ENCODE results near the gene RING1.

Gene RING1

DNA sequence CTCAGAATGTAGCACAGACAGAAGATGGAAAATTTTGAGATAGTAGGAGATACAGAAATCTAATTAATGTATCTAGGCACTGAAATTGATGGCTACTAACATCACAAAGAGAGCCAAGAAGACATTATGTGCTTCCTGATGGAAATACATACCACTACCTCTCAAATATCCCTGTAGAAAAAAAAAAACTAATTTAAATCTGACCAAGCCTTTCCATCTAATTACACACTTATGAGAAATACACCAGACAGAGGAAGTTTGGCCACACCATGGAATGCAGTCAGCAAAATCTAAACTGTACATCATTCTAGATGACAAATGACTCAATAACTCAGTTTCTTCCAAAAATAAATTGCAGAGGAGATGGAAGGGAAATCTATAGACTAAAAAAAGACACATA is 44.5 kb downstream of the RING1 start:
- H2AFZ ChIP-seq (ENCODE audit: low read length), result no peak overlapping the region
- H3K79me2 ChIP-seq (ENCODE audit: insufficient read depth, low read length), result no peaks in the 10 kb centered on the region
- H3F3A ChIP-seq (ENCODE audit: insufficient read depth, low read length), result no peaks in the 10 kb centered on the region
- H3K4me3 ChIP-seq (ENCODE audit: low read depth, low read length, poor library complexity, severe bottlenecking), result no peak overlapping the region
- H3K9ac ChIP-seq (ENCODE audit: low read length), result no peak overlapping the region
- no peaks in the 10 kb centered on the region for H3K27me3 ChIP-seq (ENCODE audit: insufficient read depth, low read length)
- no peaks in the 10 kb centered on the region for H3K9me3 ChIP-seq (ENCODE audit: low read length)
- H3K4me1 ChIP-seq (ENCODE audit: insufficient read depth, low read length, severe bottlenecking), result peaks cover 24% of the 10 kb centered on the region
- H3K27ac ChIP-seq (ENCODE audit: low read depth, low read length, poor library complexity, severe bottlenecking), result no peak overlapping the region
- H3K4me2 ChIP-seq (ENCODE audit: low read length), result no peak overlapping the region
- H3K36me3 ChIP-seq (ENCODE audit: insufficient read depth, low read length), result peaks cover 20% of the 10 kb centered on the region
- no peaks in the 10 kb centered on the region for H3K9me2 ChIP-seq (ENCODE audit: low read depth, low read length)
- no peaks in the 10 kb centered on the region for H4K20me1 ChIP-seq (ENCODE audit: insufficient read depth, low read length)
- no peak for TF ChIP-seq EZH2 (IDR thresholded peaks at IDR 0.05; ENCODE audit: borderline replicate concordance, low read length)
- TF ChIP-seq, protein P1, sequence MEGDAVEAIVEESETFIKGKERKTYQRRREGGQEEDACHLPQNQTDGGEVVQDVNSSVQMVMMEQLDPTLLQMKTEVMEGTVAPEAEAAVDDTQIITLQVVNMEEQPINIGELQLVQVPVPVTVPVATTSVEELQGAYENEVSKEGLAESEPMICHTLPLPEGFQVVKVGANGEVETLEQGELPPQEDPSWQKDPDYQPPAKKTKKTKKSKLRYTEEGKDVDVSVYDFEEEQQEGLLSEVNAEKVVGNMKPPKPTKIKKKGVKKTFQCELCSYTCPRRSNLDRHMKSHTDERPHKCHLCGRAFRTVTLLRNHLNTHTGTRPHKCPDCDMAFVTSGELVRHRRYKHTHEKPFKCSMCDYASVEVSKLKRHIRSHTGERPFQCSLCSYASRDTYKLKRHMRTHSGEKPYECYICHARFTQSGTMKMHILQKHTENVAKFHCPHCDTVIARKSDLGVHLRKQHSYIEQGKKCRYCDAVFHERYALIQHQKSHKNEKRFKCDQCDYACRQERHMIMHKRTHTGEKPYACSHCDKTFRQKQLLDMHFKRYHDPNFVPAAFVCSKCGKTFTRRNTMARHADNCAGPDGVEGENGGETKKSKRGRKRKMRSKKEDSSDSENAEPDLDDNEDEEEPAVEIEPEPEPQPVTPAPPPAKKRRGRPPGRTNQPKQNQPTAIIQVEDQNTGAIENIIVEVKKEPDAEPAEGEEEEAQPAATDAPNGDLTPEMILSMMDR (IDR thresholded peaks at IDR 0.05; ENCODE audit: low read length), result no peak

DNA sequence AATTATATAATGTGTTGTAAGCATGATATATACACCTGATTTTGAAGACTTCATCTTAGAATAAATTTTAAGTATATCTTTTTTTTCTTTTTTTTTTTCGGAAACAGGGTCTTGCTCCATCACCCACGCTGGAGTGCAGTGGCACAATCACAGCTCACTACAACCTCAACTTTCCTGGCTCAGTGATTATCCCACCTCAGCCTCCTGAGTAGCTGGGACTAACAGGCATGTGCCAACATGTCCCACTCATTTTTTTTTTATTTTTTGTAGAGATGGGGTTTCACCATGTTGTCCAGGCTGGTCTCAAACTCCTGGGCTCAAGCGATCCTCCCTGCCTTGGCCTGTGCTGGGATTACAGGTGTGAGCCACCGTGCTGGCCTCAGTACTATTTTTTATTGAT is 46.3 kb downstream of the RING1 start:
- no peaks in the 10 kb centered on the region for H3K79me2 ChIP-seq (ENCODE audit: insufficient read depth, low read length)
- H3K4me2 ChIP-seq (ENCODE audit: low read length), result no peak overlapping the region
- H3K9me3 ChIP-seq (ENCODE audit: low read length), result no peaks in the 10 kb centered on the region
- H3K27me3 ChIP-seq (ENCODE audit: insufficient read depth, low read length), result no peaks in the 10 kb centered on the region
- TF ChIP-seq, protein P1 (IDR thresholded peaks at IDR 0.05; ENCODE audit: low read length), result no peak
- TF ChIP-seq EZH2 (IDR thresholded peaks at IDR 0.05; ENCODE audit: borderline replicate concordance, low read length), result no peak
- no peak overlapping the region for H3K4me3 ChIP-seq (ENCODE audit: low read depth, low read length, poor library complexity, severe bottlenecking)
- H4K20me1 ChIP-seq (ENCODE audit: insufficient read depth, low read length), result no peaks in the 10 kb centered on the region
- H3K4me1 ChIP-seq (ENCODE audit: insufficient read depth, low read length, severe bottlenecking), result peaks cover 11% of the 10 kb centered on the region
- no peaks in the 10 kb centered on the region for H3F3A ChIP-seq (ENCODE audit: insufficient read depth, low read length)
- H3K36me3 ChIP-seq (ENCODE audit: insufficient read depth, low read length), result peaks cover 37% of the 10 kb centered on the region
- no peak overlapping the region for H3K27ac ChIP-seq (ENCODE audit: low read depth, low read length, poor library complexity, severe bottlenecking)
- H3K9ac ChIP-seq (ENCODE audit: low read length), result no peak overlapping the region
- no peaks in the 10 kb centered on the region for H3K9me2 ChIP-seq (ENCODE audit: low read depth, low read length)
- H2AFZ ChIP-seq (ENCODE audit: low read length), result no peak overlapping the region

DNA sequence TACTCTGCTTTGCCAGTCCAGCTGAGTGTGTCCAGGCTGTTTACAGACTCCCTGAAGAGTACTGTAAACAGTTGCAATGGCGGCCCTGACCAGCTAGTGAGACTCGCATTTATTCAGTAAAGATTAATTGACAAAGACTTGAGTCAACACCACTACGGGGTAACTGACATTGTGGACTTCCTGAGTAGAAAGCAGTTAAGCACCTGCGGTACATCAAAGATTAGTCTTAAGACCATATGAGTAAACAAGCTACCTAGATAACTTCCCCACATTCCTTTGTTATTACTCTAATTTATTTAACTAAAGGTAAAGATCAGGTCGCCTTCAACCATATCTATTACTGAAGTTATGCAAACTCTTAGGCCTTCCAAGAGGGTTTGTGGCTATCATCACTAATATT is 50.7 kb downstream of the RING1 start:
- Histone ChIP-seq H3K36me3 (ENCODE audit: insufficient read depth, low read length) (peaks cover 64% of the 10 kb centered on the region), H3K27me3 (ENCODE audit: insufficient read depth, low read length) (no peaks in the 10 kb centered on the region), H3K9me3 (ENCODE audit: low read length) (no peaks in the 10 kb centered on the region), H3K9me2 (ENCODE audit: low read depth, low read length) (no peaks in the 10 kb centered on the region), H3K9ac (ENCODE audit: low read length) (no peak overlapping the region), H3F3A (ENCODE audit: insufficient read depth, low read length) (no peaks in the 10 kb centered on the region), H2AFZ (ENCODE audit: low read length) (no peak overlapping the region), H3K27ac (ENCODE audit: low read depth, low read length, poor library complexity, severe bottlenecking) (no peak overlapping the region), H4K20me1 (ENCODE audit: insufficient read depth, low read length) (no peaks in the 10 kb centered on the region), H3K79me2 (ENCODE audit: insufficient read depth, low read length) (no peaks in the 10 kb centered on the region), H3K4me3 (ENCODE audit: low read depth, low read length, poor library complexity, severe bottlenecking) (no peak overlapping the region), H3K4me1 (ENCODE audit: insufficient read depth, low read length, severe bottlenecking) (no peaks in the 10 kb centered on the region), H3K4me2 (ENCODE audit: low read length) (no peak overlapping the region)
- TF ChIP-seq, protein P1 (IDR thresholded peaks at IDR 0.05; ENCODE audit: low read length), result no peak
- no peak for TF ChIP-seq EZH2 (IDR thresholded peaks at IDR 0.05; ENCODE audit: borderline replicate concordance, low read length)
